Common myeloid progenitor, CD34-positive (primary cell): ENCODE measurements around the gene BICDL1.

Experiments
- CTCF ChIA-PET: fragments of 350-600 bp; sonication (Branson Sonifier 250); formaldehyde crosslinking; loops from one replicate; lab custom pipeline; 2021; ENCODE audit warnings: antibody characterized with exemption; lab: Charles Lee
- POLR2A ChIA-PET: fragments of 350-600 bp; sonication (Branson Sonifier 250); formaldehyde crosslinking; loops from one replicate; lab custom pipeline; 2021; ENCODE audit warnings: antibody characterized with exemption; lab: Charles Lee
- DNase-seq, 3 donors: peaks; one replicate each; pipeline versions ENCODE4 v3.0.0 to v3.0.0-alpha.2; 2013
- H3K27ac ChIP-seq, 2 experiments: 1 replicate in 1 of 2; 2 replicates in 1 of 2; pipeline ENCODE4 v1.7.0; 2013; ENCODE audit warnings: inconsistent platforms in 2 of 2, low read length in 2 of 2, mild to moderate bottlenecking in 2 of 2, low read depth in 1 of 2, moderate library complexity in 1 of 2; ENCODE audit not compliant: severe bottlenecking in 2 of 2, insufficient read depth in 1 of 2, poor library complexity in 1 of 2
- H3K27me3 ChIP-seq, 5 experiments: replicated peaks in 2 of 5; 1 replicate in 3 of 5; 2 replicates in 2 of 5; pipeline versions ENCODE4 v1.6.1 to v1.7.0; 2013; ENCODE audit warnings: low read length in 4 of 5, mild to moderate bottlenecking in 2 of 5, moderate library complexity in 2 of 5, inconsistent platforms in 1 of 5; ENCODE audit not compliant: insufficient read depth in 5 of 5, control insufficient read depth in 4 of 5
- H3K36me3 ChIP-seq, 4 experiments: 1 replicate in 2 of 4; 2 replicates in 2 of 4; pipeline versions ENCODE4 v1.6.1 to v1.7.0; 2013; ENCODE audit warnings: low read length in 3 of 4, control low read depth in 1 of 4, mild to moderate bottlenecking in 1 of 4; ENCODE audit not compliant: control insufficient read depth in 4 of 4, insufficient read depth in 4 of 4
- H3K4me1 ChIP-seq, 4 experiments: 1 replicate in 3 of 4; 2 replicates in 1 of 4; pipeline versions ENCODE4 v1.6.1 to v1.7.1; 2013; ENCODE audit warnings: low read length in 3 of 4, mild to moderate bottlenecking in 3 of 4, control low read depth in 1 of 4, inconsistent platforms in 1 of 4, moderate library complexity in 1 of 4; ENCODE audit not compliant: control insufficient read depth in 4 of 4, insufficient read depth in 4 of 4; ENCODE audit errors: control extremely low read depth in 1 of 4
- H3K4me3 ChIP-seq, 7 experiments: 1 replicate in 4 of 7; 2 replicates in 3 of 7; pipeline versions ENCODE4 v1.5.1 to v1.7.0; 2013; ENCODE audit warnings: mild to moderate bottlenecking in 7 of 7, low read length in 6 of 7, moderate library complexity in 6 of 7, inconsistent platforms in 2 of 7, low read depth in 2 of 7, control low read depth in 1 of 7; ENCODE audit not compliant: insufficient read depth in 4 of 7, control insufficient read depth in 1 of 7; ENCODE audit errors: extremely low read depth in 1 of 7
- H3K9me3 ChIP-seq, 5 experiments: 1 replicate in 4 of 5; 2 replicates in 1 of 5; pipeline versions ENCODE4 v1.6.1 to v1.7.1; 2013; ENCODE audit warnings: low read length in 4 of 5, mild to moderate bottlenecking in 2 of 5, inconsistent platforms in 1 of 5, low read depth in 1 of 5, moderate library complexity in 1 of 5; ENCODE audit not compliant: control insufficient read depth in 4 of 5, insufficient read depth in 2 of 5; ENCODE audit errors: control extremely low read depth in 1 of 5
- WGBS: methylation state at CpG from one replicate; pipeline ENCODE4 v1.1.5; 2013; ENCODE audit not compliant: insufficient coverage; 5-methylcytosine and 5-hydroxymethylcytosine counted together

The BICDL1 gene

DNA sequence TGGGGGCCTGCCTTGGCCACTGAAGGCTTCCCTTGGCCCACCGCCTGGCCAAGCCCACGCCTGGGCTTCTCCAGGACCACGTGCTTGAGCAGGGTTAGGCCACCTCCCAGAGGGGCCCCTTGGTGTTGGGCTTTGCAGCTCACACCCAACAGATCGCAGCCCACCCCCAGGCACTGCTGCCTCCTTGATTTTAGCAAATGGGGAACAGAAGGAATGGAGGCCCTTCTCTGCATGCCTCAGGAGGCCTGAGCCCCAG lies 104.2 kb downstream of the BICDL1 start:
- H3K27me3 ChIP-seq, result peaks cover 0 to 4% (median 0%) of the 10 kb centered on the region in 5 experiments
- no peak overlapping the region for H3K4me3 ChIP-seq
- ChIA-PET CTCF (interaction anchor here (1.5 kb wide), 1 partner anchor 17 kb away, joined by 3 read pairs; no protein-coding TSS in a partner anchor), POLR2A (no interaction called here)
- H3K36me3 ChIP-seq, result peaks cover 4 to 43% (median 29%) of the 10 kb centered on the region in 4 experiments
- DNase-seq, result no peak
- WGBS, result 93% methylated on average over 4 of the region's 4 CpGs
- peaks cover 0 to 16% (median 1%) of the 10 kb centered on the region in 4 experiments for H3K4me1 ChIP-seq
- H3K27ac ChIP-seq, result no peak overlapping the region
- no peaks in the 10 kb centered on the region for H3K9me3 ChIP-seq

GRCh38 chr12:120093592-120094355 lies 104.7 kb downstream of the BICDL1 start:
- CTCF ChIA-PET, result interaction anchor here (1.5 kb wide), 1 partner anchor 11 kb away, joined by 3 read pairs; no protein-coding TSS in a partner anchor
- H3K27ac ChIP-seq, result no peak overlapping the region
- H3K27me3 ChIP-seq, result peaks cover 0 to 4% (median 0%) of the 10 kb centered on the region in 5 experiments
- no peak overlapping the region for H3K4me3 ChIP-seq
- H3K36me3 ChIP-seq, result peaks cover 4 to 48% (median 34%) of the 10 kb centered on the region in 4 experiments
- H3K4me1 ChIP-seq, result peaks cover 0 to 16% (median 1%) of the 10 kb centered on the region in 4 experiments
- DNase-seq, result no peak
- POLR2A ChIA-PET, result no interaction called here
- H3K9me3 ChIP-seq, result no peaks in the 10 kb centered on the region
- WGBS, result 71% methylated on average over 8 of the region's 17 CpGs

DNA sequence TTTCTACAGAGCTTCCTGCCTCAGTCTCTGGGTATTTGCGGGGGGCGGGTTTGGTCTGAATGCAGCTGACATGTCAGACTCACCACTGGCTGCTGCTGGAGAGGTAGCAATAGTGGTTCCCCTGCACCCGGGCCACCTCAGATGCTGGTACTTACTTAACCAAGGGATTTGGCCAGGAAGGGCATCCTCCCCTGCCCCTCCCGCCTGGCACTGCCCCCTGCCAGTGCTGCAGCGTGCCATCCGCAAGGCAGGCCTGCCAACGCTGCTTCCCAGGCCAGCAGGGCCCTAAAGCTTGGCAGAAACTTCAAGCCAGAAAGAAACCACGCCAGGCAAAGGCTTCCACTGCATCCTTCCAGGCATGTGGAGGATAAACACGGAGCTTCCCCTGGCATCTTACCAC lies 105.4 kb downstream of the BICDL1 start:
- DNase-seq, result no peak
- no peak overlapping the region for H3K27ac ChIP-seq
- peaks cover 0 to 16% (median 1%) of the 10 kb centered on the region in 4 experiments for H3K4me1 ChIP-seq
- H3K36me3 ChIP-seq, result peaks cover 4 to 55% (median 38%) of the 10 kb centered on the region in 4 experiments
- ChIA-PET CTCF (interaction anchor here (1.5 kb wide), 1 partner anchor 10 kb away, joined by 3 read pairs; no protein-coding TSS in a partner anchor), POLR2A (no interaction called here)
- 93% methylated on average over 9 of the region's 9 CpGs for WGBS
- H3K27me3 ChIP-seq, result peaks cover 0 to 4% (median 0%) of the 10 kb centered on the region in 5 experiments
- H3K4me3 ChIP-seq, result no peak overlapping the region
- H3K9me3 ChIP-seq, result no peaks in the 10 kb centered on the region

GRCh38 chr12:120095331-120095730 lies 106.3 kb downstream of the BICDL1 start:
- Histone ChIP-seq H3K36me3 (peaks cover 4 to 64% (median 42%) of the 10 kb centered on the region in 4 experiments), H3K27me3 (no peaks in the 10 kb centered on the region), H3K27ac (no peak overlapping the region), H3K4me3 (no peak overlapping the region), H3K9me3 (no peaks in the 10 kb centered on the region), H3K4me1 (peaks cover 0 to 16% (median 1%) of the 10 kb centered on the region in 4 experiments)
- WGBS, result 97% methylated on average over 11 of the region's 13 CpGs
- DNase-seq, result no peak
- ChIA-PET POLR2A (no interaction called here), CTCF (interaction anchor here (1.3 kb wide), 1 partner anchor 15 kb away, joined by 4 read pairs; no protein-coding TSS in a partner anchor)

GRCh38 chr12:120095736-120096135 lies 106.7 kb downstream of the BICDL1 start:
- no peaks in the 10 kb centered on the region for H3K9me3 ChIP-seq
- ChIA-PET CTCF (interaction anchor here (1.3 kb wide), 1 partner anchor 15 kb away, joined by 4 read pairs; no protein-coding TSS in a partner anchor), POLR2A (no interaction called here)
- no peak overlapping the region for H3K4me3 ChIP-seq
- 95% methylated on average over 8 of the region's 8 CpGs for WGBS
- H3K4me1 ChIP-seq, result peaks cover 0 to 16% (median 1%) of the 10 kb centered on the region in 4 experiments
- H3K27me3 ChIP-seq, result no peaks in the 10 kb centered on the region
- peaks cover 4 to 68% (median 46%) of the 10 kb centered on the region in 4 experiments for H3K36me3 ChIP-seq
- H3K27ac ChIP-seq, result no peak overlapping the region
- DNase-seq, result no peak

GRCh38 chr12:120096671-120097202 lies 107.7 kb downstream of the BICDL1 start:
- H3K4me3 ChIP-seq, result no peak overlapping the region
- H3K27me3 ChIP-seq, result no peaks in the 10 kb centered on the region
- no peak for DNase-seq
- H3K4me1 ChIP-seq, result peaks cover 0 to 25% (median 1%) of the 10 kb centered on the region in 4 experiments
- ChIA-PET POLR2A (no interaction called here), CTCF (interaction anchor here (0.6 to 1.5 kb wide), 3 partner anchors 9 to 14 kb away, joined by 3 to 5 read pairs (median 4); no protein-coding TSS in a partner anchor)
- H3K9me3 ChIP-seq, result no peaks in the 10 kb centered on the region
- H3K36me3 ChIP-seq, result peaks cover 4 to 71% (median 52%) of the 10 kb centered on the region in 4 experiments
- 98% methylated on average over 33 of the region's 34 CpGs for WGBS
- H3K27ac ChIP-seq, result no peak overlapping the region
